Stimulated activated CD8-positive, alpha-beta memory T cell treated with anti-CD3 and anti-CD28 coated beads, Interleukin-12 subunit alpha, Interleukin-12 subunit beta, amount 100 ng/mL, for 1 hour (primary cell): ENCODE results near the gene ARIH2.
"Not testable (repeated sequence)": the region's sequence is repeated elsewhere in the genome, so short reads cannot be mapped to it uniquely, and the experiment has no call there.

Experiments used
- DNase-seq: peaks from one replicate; pipeline ENCODE4 v3.0.0-alpha.2; 2020; ENCODE audit warnings: low read depth

Gene ARIH2

GRCh38 chr3:49004352-49005302, 86.0 kb downstream of the ARIH2 start:
- DNase-seq: no peak

- no peak for DNase-seq
Observed at GRCh38 chr3:49005303-49005680, 86.7 kb downstream of the ARIH2 start.

- DNase-seq: no peak
Observed at GRCh38 chr3:49005998-49006397, 87.4 kb downstream of the ARIH2 start.

GRCh38 chr3:49006408-49007067, 87.9 kb downstream of the ARIH2 start:
- no peak for DNase-seq

GRCh38 chr3:49007068-49007770, 88.6 kb downstream of the ARIH2 start, which contains the start of gene WDR6:
Gene WDR6, plus strand, starts transcription at chr3:49007391. Its CDS starts 41 bp downstream, at chr3:49007432.
- DNase-seq: peak; percentile 96

- peak; percentile 73 for DNase-seq
Observed at GRCh38 chr3:49007771-49008528, 89.3 kb downstream of the ARIH2 start.

GRCh38 chr3:49008627-49009026, 90.0 kb downstream of the ARIH2 start:
- DNase-seq: not testable (repeated sequence)

GRCh38 chr3:49009396-49009795, 90.8 kb downstream of the ARIH2 start:
- DNase-seq: no peak

GRCh38 chr3:49012441-49013017, 93.9 kb downstream of the ARIH2 start:
- DNase-seq: no peak

- DNase-seq: no peak
Observed at GRCh38 chr3:49013113-49013737, 94.6 kb downstream of the ARIH2 start.

GRCh38 chr3:49013738-49014660, 95.4 kb downstream of the ARIH2 start:
- DNase-seq: no peak

- no peak for DNase-seq
Observed at GRCh38 chr3:49015072-49015471, 96.4 kb downstream of the ARIH2 start.

- DNase-seq: no peak
Observed at GRCh38 chr3:49015765-49016164, 97.1 kb downstream of the ARIH2 start.

GRCh38 chr3:49016414-49017228, 98.0 kb downstream of the ARIH2 start:
- no peak for DNase-seq

GRCh38 chr3:49017229-49017970, 98.8 kb downstream of the ARIH2 start:
- no peak for DNase-seq

GRCh38 chr3:49017971-49018706, 99.5 kb downstream of the ARIH2 start, which contains the start of gene DALRD3:
Gene DALRD3, minus strand, starts transcription at chr3:49018580. Its CDS starts 16 bp downstream, at chr3:49018564.
- peak; percentile 39 for DNase-seq

- no peak for DNase-seq
Observed at GRCh38 chr3:49018707-49019006, 100.0 kb downstream of the ARIH2 start.

GRCh38 chr3:49019941-49020329, 101.3 kb downstream of the ARIH2 start:
- DNase-seq: no peak
